GM06990 (cell line): ENCODE results near the gene ZNF467.

Experiments
- DNase-seq: peaks from one replicate; pipeline ENCODE4 v3.0.0-alpha.2; 2011; ENCODE audit not compliant: insufficient read length; ENCODE audit errors: extremely low read depth
- H3K27me3 ChIP-seq: replicated peaks from 2 replicates; pipeline ENCODE4 v1.6.0; 2011; ENCODE audit warnings: low read length; ENCODE audit not compliant: control insufficient read depth, insufficient read depth
- H3K36me3 ChIP-seq: 2 replicates; pipeline ENCODE4 v1.5.1; 2011; ENCODE audit warnings: low read length; ENCODE audit not compliant: control insufficient read depth, insufficient read depth
- H3K4me3 ChIP-seq: replicated peaks from 2 replicates; pipeline ENCODE4 v1.5.1; 2011; ENCODE audit warnings: low read depth, mild to moderate bottlenecking, control low read depth, low read length
- CTCF ChIP-seq: IDR thresholded peaks from 2 replicates; pipeline ENCODE4 v1.5.1; 2011; ENCODE audit warnings: low read length, control low read depth, mild to moderate bottlenecking, inconsistent platforms; ENCODE audit not compliant: insufficient read depth, poor library complexity, severe bottlenecking

ZNF467 gene

GRCh38 chr7:149735181-149735602 lies 38.2 kb downstream of the ZNF467 start:
- TF ChIP-seq CTCF = no peak
- Histone ChIP-seq H3K36me3 (peaks cover 4% of the 10 kb centered on the region), H3K27me3 (no peaks in the 10 kb centered on the region), H3K4me3 (no peak overlapping the region)
- no peak for DNase-seq

- no peaks in the 10 kb centered on the region for H3K27me3 ChIP-seq
- peaks cover 4% of the 10 kb centered on the region for H3K36me3 ChIP-seq
- no peak for DNase-seq
- no peak overlapping the region for H3K4me3 ChIP-seq
- TF ChIP-seq CTCF = no peak
Measured at GRCh38 chr7:149734791-149735075, 38.7 kb downstream of the ZNF467 start.

DNA sequence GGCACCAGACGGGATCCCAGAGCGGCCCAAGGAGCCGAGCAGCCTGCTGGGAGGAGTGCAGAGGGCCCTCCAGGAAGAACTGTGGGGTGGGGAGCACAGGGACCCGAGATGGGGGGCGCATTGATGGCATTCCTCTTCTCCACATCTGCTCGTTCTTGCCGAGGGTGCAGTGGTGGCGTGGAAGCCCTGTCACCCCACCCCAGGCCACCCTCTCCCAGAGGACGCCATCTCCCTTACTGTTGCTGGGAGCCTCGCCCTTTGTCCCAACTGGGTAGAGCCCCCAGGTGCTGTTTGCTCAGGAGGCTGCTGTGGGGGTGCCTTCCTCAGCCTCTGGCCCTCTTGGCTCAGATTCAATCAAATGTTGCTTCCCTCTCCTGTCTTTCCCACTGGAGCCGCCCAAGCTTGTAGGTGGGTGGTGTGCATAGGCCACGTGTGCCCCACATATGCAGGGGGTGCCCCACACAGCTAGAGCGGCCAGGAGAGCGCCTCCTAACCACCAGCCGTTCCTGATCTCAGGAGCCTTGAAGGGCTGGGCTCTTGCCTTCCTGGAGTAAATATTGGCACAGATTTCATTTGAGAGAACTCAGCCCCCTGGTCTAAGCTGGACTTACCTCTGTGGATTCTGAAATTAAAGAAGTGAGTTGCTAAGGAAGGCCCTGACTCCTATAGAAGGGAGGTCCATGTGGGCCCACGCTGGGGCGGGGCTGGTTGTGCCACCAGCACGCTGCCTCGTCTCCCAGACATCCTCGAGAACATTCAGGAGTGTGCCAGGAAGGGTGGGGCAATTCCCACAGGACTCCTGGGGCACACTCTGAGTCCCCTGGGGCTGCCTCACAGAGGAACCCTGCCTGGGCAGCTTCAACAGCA lies 39.2 kb downstream of the ZNF467 start:
- no peak for TF ChIP-seq CTCF
- Histone ChIP-seq H3K27me3 (no peaks in the 10 kb centered on the region), H3K4me3 (no peak overlapping the region), H3K36me3 (peaks cover 4% of the 10 kb centered on the region)
- no peak for DNase-seq

- Histone ChIP-seq H3K4me3 (no peak overlapping the region), H3K27me3 (no peaks in the 10 kb centered on the region), H3K36me3 (peaks cover 4% of the 10 kb centered on the region)
- no peak for TF ChIP-seq CTCF
- no peak for DNase-seq
Measured at GRCh38 chr7:149733131-149733923, 40.1 kb downstream of the ZNF467 start.

GRCh38 chr7:149732611-149733010 lies 40.8 kb downstream of the ZNF467 start:
- TF ChIP-seq CTCF = no peak
- Histone ChIP-seq H3K36me3 (peaks cover 4% of the 10 kb centered on the region), H3K4me3 (no peak overlapping the region)

More at GRCh38 chr7:149732611-149733010, 40.8 kb downstream of the ZNF467 start:
- no peak for DNase-seq
- no peaks in the 10 kb centered on the region for H3K27me3 ChIP-seq
